Measurements from ENCODE around the gene DHRSX.

- TF ChIP-seq CTCF (IDR thresholded peaks at IDR 0.05) (no peak), EZH2 (IDR thresholded peaks at IDR 0.05) (no peak), EZH2phosphoT487 (IDR thresholded peaks at IDR 0.05) (no peak)
These were observed 238.1 kb downstream of the DHRSX start for GRCh38 chrX:2262668-2263055.

Measured in neural progenitor cell (in vitro differentiated cells).